Measurements from ENCODE around the gene ATP6V1G3.
"Not testable (repeated sequence)": the region's sequence is repeated elsewhere in the genome, so short reads cannot be mapped to it uniquely, and the experiment has no call there.

Gene ATP6V1G3

DNA sequence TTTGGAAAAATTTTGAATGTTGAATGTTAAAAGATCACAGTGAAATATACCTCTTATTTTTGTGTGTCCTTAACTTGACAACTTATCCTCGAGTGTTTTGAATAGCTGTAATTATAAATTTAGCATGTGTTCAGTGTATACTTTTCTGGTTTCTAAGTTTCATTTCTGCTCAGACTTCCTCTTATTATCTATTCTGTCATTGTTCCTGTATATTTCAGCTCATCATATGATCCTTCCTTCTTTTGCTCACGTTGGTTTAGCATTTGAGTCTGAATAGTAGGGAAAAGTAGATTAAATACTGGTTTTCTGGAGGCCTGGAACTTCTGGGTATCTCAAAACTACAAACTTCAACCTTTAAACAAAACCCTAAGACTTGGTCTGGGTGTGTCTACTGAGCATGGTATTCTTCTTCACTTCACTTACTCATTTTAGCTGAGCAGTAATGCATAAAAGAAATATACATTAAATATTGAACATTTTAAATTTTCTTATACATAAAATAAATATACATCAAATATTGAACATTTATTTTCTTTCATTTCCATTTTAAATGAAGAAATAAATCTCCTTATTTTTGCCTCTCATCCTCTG is 3.3 kb upstream of the ATP6V1G3 start:
- no peak for DNase-seq (ENCODE audit: low read depth in 2 of 2, low spot score in 1 of 2)

DNA sequence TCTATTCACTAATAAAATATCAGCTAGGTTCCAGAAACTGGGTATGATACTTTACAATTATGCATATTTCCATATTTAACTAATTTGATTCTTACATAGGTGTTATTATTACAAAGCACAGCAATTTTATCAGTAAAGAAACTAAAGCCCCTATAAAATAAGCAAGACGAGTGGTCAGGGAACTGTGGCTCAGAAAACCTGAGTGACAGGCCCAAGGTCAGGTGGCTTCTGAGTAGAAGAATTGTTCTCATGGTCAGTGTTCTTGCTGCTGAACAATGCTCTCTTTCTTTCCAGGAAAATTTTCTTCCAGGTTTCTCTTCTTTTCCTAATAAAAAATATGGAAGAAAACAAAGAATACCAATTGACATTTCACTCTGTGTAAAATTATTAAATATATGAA is 2.2 kb upstream of the ATP6V1G3 start:
- no peak for DNase-seq (ENCODE audit: low read depth in 2 of 2, low spot score in 1 of 2)

DNA sequence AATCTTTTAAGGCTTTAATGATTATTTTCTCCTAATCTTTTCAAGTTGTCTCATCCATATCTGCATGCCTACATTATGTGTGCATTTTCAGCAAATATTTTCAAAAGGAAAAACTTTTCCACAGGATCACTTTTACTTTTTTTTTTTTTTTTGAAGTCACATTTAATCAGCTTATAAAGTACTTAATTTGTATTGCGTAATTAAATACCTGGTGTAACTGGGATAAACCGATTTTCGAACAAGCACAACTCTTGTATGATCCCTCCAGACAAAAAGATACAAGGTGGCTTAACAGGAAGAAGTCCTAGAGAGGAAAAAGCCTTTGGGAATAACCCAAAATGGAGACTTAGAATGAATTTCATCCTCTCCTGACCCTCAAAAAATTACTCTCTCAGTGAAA is 1.3 kb upstream of the ATP6V1G3 start:
- no peak for DNase-seq (ENCODE audit: low read depth in 2 of 2, low spot score in 1 of 2)

DNA sequence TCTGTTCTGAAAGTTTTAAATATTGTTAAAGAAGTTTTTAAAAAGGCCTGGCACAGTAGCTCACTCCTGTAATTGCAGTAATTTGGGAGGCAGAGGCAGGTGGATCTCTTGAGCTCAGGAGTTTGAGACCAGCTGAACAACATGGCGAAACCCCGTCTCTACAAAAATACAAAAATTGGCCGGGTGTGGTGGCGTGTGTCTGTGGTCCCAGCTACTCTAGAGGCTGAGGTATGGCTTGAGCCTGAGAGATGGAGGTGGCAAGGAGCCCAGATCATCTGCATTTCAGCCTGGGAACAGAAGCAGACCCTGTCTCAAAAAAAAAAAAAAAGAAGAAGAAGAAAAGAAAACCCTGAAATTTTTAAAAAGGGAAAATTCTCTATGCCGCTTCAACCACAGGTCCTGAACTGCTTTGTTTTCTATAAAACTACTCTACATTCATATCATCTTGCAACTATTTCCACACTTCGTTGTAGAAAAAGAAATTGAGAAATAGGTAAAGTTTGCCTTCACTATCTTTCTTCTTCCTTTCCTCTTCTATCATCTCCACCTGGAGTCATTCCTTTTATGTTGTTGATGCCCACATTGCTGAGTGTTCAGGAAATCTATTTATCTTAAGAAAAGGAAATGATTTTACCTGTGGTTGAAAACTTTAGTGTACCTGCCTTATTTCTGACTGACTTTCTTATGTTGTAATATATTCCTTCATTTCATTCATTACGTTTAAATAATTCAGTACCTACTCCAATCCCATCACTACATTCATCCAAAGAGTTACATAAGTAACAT is 1.7 kb downstream of the ATP6V1G3 start:
- DNase-seq (ENCODE audit: low read depth in 2 of 2, low spot score in 1 of 2): no peak

DNA sequence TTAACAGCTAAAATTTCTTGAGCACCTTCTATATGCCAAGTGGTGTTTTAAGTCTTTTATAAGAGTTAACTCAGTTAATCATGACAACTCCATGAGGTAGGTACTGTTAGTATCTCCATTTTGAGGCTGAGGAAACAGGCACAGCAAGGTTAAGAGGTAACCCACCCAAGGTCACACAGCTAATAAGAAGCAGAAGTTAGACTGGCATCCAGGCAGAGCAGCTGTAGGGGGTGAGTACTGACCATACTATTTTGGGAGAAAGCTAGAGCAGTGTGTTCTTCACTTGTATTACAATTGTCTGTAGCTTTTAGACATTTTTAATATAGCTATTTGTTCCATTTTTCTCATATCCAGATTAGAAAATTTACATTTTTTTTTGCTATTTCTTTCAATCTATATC is 4.8 kb downstream of the ATP6V1G3 start:
- no peak for DNase-seq (ENCODE audit: low read depth in 2 of 2, low spot score in 1 of 2)

DNA sequence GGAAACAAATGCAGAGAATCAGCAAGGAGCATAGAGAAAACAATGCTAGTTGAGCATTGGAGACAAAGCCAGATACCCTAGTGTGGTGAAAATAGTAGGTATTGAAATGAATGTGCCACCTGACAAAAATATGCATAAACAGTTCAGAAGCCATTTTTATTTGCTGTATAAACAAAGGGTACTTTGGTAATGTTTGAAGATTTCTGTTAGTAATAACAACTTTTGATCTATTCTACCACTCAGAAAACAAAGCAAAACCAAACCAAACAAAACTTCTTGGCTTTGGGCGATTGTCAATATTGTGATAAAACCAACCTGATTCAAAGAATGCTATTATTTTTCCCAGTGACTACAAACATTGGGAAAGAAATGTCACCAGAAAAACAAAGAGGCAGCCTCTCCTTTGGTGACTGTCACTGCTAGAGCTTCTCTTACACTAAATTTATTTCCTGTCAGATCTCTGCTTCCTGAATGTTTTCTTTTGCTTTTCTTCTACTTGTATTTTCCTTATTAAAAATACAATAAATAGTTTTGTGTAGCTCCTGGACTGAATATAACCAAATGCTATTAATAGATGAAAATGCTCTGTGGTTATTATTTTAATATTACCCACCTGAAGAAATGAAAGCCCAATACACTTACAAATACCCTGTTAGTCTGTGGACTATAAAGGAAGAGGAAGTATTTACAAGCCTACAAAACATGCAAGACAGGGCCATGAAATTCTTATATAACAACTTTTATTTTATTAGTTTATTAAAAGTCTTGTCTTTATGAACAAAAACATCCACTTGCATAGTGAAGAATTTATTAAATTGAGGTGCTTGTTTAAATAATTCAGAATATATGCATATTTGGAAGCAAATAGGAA is 5.7 kb downstream of the ATP6V1G3 start:
- no peak for DNase-seq (ENCODE audit: low read depth in 2 of 2, low spot score in 1 of 2)

DNA sequence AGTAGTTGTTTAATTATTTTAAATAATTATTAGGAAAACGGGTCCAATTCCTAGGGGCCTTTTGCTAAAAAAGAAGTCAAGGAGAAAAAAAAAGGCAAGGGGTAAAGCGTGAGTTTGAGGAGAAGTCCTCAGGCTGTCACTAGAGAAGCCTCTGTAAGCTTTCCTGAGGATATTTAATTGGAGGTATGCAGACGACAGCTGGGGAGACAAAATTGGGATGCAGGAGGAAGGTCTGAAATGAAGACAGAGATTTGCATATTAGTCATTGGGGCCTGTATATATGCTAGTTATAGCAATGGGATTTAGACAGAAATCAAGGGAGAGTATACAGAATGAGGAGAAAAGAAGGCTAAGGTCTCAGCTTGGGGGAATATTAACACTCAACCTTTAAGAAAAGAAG is 8.6 kb downstream of the ATP6V1G3 start:
- no peak for DNase-seq (ENCODE audit: low read depth in 2 of 2, low spot score in 1 of 2)

DNA sequence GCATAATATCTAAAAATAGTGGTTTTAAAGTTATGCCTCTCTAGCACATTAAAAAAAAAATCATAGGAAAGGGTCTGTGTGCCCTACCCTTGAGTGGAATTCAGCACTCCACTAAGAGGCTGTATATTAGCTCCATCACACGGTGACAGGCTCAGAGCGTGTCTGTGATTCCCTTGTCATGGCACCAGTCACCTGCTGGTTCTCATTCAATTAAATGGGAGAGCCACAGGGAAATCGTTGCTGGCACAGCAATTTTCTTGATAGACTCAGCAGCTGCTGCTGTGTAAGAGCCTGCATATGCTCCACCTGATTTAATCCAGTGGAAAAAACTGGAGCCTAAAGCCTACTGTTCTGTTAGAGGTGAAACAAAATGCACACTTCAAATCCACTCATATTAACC is 9.5 kb downstream of the ATP6V1G3 start:
- DNase-seq (ENCODE audit: low read depth in 2 of 2, low spot score in 1 of 2): no peak

DNA sequence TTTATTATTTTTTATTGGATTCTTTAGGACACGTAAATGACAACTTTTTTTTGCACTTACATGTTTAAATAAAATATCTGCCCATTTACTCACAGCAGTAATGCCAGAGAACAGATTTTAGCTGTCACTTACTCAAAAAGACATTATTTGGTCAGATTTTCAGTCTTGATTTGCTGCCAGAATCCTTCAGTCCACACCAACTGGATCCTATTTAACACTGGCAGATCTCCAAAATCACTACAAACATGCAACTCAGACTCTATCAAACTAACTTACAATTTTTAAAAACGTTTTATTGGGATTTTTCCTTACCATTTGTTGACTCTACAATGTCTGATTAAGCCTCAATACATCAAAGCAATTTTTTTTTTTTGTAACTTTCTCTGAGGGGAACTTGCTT is 11.1 kb downstream of the ATP6V1G3 start:
- no peak for DNase-seq (ENCODE audit: low read depth in 2 of 2, low spot score in 1 of 2)

DNA sequence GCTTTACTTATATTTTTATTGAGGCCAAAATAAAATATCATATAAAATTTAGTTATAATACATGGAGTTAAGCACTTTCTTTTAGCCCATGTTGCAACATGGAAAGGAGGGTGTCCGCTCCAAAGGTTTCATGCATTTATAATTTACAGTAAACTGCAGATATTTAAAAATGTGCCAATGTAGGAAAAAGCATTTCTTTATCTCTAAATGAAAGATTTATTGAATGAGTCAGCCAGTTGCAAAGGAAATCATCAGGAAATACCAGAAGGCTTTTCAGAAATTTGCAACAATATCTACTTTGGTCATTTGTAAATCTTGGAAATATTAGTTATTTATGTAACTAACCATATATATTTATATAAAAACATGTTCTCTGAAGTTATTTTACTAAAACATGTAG is 12.1 kb downstream of the ATP6V1G3 start:
- DNase-seq (ENCODE audit: low read depth in 2 of 2, low spot score in 1 of 2): no peak

DNA sequence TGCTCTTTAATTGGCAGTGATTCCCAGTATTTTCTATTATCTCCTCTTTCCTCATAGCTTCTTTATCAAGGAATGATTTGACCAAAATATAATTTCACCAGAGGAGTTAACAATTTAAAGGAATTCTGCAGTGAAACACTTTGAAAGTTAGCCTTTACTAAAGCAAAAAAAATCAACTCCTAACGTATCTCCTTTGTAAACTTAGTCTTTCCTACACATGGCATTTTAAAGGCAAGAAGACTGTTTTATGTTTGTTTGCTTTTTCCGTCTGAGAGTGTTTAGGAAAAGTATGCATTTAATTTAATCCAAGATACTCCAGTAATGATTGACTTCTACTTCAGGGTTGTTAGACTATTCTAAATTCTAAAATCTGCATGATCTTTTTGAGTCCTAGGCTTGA is 15.9 kb downstream of the ATP6V1G3 start:
- DNase-seq (ENCODE audit: low read depth in 2 of 2, low spot score in 1 of 2): no peak

DNA sequence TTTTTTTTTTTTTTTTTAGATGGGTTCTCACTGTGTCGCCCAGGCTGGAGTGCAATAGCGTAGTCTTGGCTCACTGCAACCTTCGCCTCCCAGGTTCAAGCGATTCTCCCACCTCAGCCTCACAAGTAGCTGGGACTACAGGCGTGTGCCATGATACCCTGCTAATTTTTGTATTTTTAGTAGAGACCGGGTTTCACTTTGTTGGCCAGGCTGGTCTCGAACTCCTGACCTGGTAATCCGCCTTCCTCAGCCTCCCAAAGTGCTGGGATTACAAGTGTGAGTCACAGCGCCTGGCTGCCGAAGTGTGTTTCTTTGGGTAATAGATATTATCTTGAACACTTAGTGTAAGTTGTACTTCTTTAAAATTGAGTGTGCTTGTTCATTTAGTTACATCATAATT is 16.4 kb downstream of the ATP6V1G3 start:
- DNase-seq (ENCODE audit: low read depth in 2 of 2, low spot score in 1 of 2): not testable (repeated sequence)

DNA sequence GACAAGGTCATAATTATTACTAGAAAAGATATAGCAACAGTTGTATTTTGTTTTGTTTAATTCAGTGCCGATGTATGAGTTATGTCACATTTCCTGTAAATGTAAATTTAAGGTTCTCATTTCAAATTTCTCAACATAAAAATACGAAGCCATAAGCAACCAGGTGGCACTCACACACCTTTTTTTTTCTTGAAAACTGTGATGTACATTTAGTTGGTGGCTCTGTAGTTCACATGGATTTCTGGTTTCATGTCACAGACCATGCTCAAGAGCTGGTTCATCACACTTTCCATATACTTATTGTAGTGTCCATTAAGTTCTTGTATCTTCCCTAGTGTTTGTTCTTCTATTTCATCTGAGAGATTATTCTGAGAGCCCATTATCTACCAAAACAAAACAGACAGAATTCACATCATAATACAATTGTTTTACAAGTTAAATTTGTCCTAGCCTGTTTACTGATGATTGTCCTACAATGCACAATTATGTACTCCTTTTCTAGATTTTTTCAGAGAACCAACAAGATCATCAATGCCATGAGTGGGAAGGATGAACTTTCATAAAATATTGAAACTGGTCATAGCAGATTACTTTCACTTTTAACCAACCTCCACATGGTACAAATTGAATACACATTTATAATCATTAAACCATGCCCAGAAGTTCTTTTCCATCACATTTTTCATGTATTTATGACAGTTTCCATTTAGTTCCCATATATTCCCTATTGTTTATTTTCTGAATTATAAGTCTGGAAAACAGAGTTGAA is 17.1 kb downstream of the ATP6V1G3 start:
- DNase-seq (ENCODE audit: low read depth in 2 of 2, low spot score in 1 of 2): no peak

DNA sequence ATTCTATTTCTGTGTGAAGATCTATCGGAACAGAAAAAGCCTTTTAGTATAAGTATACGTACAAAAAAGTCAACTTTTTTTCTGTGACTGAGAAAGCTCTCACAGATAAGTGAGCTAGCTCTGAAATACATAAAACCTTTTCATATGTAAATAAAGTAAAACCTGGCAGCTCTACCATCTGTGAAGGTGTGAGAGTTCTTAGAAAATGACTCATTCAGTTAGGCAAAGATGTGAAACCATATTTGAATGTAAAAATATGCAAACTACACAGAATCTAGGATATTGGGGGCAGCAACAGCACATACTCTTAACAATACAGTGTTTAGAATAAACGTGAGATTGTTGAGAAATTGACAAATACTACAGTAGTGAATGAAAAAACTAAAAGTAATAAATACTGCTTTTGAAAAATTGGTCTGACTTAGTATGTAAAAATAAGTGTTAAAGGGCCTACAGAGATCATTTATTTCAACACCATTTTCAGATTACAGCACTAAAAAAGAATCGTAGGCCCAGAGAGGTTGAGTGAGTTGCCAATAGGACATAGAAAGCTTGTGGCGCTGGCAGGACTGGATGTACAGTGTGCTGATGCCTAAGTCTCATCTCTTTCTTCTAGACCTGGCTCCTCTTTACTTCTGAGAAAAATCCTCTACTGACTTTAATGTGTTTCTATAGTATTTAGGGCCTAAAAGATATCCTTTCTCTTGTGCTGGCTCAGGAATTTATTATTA is 19.8 kb downstream of the ATP6V1G3 start:
- DNase-seq (ENCODE audit: low read depth in 2 of 2, low spot score in 1 of 2): no peak

DNA sequence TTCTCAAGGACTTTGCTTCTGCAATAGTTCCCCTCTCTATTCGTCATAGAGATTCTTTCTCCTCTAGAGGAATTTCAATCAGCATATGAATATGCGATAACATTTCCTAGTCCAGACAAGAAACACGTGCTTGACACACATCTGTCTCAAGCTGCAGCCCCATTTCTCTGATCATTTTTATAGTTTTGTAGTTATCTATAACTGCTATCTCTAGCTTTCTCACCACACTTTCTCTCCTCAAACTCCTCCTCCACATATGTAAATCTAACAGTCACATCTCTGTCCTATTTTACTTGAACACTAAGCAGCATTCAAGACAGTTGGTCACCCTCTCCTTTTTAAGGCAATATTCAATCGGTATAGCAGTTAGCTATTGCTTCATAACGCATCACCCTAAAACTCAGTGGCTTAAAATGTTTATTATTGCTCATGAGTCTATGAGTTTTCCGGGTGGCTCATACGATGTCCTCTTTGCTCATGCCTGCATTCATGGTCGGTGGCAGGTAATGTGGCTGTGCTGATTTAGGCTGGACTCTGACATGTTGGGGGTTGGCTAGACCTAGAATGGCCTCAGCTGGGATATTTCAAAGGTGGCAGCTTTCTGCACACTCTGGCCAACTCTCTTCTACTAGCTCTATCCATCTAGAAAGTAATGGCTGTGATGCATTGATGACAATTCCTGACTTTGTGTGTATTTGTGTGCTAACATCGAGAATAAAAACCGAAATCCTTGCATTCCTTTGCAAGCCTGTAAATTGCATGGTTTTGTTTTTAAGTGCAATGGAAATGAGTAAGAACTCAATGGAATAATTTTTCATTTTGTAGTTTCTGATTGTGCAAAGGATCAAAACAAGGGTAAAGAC is 20.6 kb downstream of the ATP6V1G3 start:
- DNase-seq (ENCODE audit: low read depth in 2 of 2, low spot score in 1 of 2): no peak

DNA sequence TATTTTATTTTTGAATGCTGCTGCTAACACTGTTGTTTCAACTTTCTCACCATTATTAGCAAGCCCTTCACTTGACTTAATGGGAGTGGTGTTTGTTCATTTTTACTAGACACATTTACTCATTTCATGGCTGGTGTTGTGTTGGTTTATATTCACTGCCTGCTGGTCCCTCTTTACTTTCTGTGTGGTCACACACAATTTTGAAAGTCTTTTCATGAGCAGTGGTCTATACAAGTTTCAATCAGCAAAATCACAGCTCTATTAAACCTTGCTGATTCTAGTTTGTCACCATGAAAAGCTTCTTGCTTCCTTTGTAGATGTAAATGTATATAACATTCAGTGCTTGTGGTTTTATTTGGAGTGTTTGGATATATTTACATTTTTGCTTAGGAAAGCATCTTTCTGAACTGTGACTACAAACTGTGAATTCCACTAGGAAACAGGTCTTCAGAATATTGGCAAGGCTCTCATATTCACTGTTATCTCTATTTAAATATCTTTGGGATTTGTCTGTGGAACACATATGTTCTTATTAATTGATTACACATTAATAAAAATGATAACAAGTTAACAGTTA is 22.8 kb downstream of the ATP6V1G3 start:
- no peak for DNase-seq (ENCODE audit: low read depth in 2 of 2, low spot score in 1 of 2)

DNA sequence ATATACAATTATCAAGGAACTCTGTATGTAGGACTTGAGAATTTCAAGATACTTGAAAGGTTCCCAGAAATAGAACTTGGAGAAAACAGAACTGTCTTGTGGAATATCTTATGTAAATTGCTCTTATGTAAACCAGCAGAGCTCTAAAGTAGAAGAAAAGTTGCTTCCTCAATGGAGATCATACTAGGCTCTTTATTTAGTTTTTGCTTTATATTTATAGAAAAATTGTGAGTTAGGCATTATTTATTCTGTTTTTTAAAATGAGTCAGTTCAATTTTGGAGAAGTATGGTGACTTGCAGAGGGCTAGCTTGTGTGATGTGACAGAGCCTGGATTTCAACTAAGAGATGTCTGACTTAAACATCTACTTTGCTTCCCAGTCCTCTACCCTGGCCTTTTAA is 40.4 kb downstream of the ATP6V1G3 start:
- no peak for DNase-seq (ENCODE audit: low read depth in 2 of 2, low spot score in 1 of 2)

DNA sequence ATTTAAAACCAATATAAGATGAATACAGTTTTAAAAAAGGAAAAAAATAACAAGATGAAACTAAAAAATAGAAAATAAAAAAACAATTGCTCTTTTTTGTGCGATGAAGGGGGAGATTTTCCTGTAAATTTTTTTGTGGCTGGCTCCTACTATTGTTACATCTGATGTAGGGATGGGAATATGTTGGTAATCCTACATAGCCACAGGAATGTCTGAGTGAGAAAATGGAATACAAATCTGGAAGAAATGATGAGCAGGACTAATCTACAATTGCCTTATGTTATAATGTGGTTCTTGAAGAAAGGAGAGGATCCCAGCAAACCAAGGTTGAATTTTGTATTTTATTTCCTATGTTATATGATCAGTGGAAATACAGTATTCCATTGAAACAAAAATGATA is 40.9 kb downstream of the ATP6V1G3 start:
- no peak for DNase-seq (ENCODE audit: low read depth in 2 of 2, low spot score in 1 of 2)

DNA sequence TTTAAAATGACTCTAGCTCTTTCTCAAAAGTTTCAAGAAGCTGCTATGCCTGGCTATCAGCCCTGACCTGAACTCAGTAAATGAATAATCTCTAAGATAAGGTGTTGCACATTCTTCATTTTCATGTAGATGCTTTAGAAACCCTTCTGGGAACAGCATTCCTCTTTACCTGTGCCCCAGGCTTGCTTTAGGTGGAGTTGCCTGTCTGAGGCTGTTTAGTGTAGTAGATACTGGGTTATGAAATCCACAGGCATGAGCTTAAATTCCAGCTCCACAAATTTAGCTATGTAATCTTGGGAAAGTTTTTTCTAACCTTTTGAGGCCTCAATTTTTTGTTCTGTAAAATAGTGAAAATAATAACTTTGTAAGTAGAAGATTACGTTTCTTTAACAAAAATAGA is 41.6 kb downstream of the ATP6V1G3 start:
- no peak for DNase-seq (ENCODE audit: low read depth in 2 of 2, low spot score in 1 of 2)

DNA sequence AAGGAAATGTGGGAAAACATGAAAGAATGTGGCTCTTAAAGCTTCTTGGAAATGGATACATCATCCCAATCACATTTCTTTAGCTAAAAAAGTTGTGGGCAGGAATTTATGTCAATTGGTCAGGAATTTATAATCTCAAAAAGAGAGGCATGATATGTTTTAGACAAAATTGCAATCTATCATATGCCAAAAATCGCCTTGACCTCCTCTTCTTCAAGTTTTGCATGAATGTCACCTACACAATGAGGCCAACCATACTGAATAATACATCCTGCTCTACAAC is 42.4 kb downstream of the ATP6V1G3 start:
- DNase-seq (ENCODE audit: low read depth in 2 of 2, low spot score in 1 of 2): no peak

All from stimulated activated CD8-positive, alpha-beta memory T cell treated with anti-CD3 and anti-CD28 coated beads, Interleukin-4, amount 100 ng/mL, for 1 hour (primary cell).